K562 (cell line): Measurements from ENCODE around the gene TTLL9. TPM values are rescaled to one million over a fixed set of nuclear protein-coding genes. Genes with fewer than 3 reads are reported as not detected.

Experiments used
- ATAC-seq: fragments of 200-7000 bp; cut with Tn5 transposase; 3 replicates; pipeline ENCODE4 v1.9.1; 2020; ENCODE audit warnings: moderate library complexity
- BruUV-seq: library from RNA; stranded (reverse); fragments of 400-500 nt; replicated peaks from 2 replicates; lab custom pipeline; 2021; lab: Mats Ljungman, UMichigan
- CTCF ChIA-PET: fragments of 300-600 bp; formaldehyde crosslinking; extraction: SDS; loops from one replicate; lab custom pipeline; 2021; ENCODE audit warnings: low intra/inter-chr PET ratio; lab: Yijun Ruan, JAX
- POLR2A ChIA-PET: fragments of 300-600, 350-650 bp; sonication (Branson Sonifier 250); formaldehyde crosslinking; extraction: SDS; loops from one replicate; lab custom pipeline; 2021; ENCODE audit warnings: antibody characterized with exemption, inconsistent platforms; lab: Yijun Ruan, JAX
- DNase-seq, 4 experiments: peaks; one replicate each; pipeline versions ENCODE4 v3.0.0 to v3.0.0-alpha.2; 2011 to 2018; ENCODE audit warnings: low spot score in 3 of 4, mixed read lengths in 3 of 4; ENCODE audit errors: extremely low read depth in 1 of 4
- FAIRE-seq: peaks from 2 replicates; lab custom pipeline; 2011; peaks lifted over from hg19 to GRCh38; lab: Jason Lieb, UNC
- H2AFZ ChIP-seq: 2 replicates; pipeline ENCODE4 v1.6.0; 2011; ENCODE audit warnings: low read depth, low read length, control low read depth, inconsistent platforms
- H3K27ac ChIP-seq: fragments of 200-600 bp; 3 replicates; pipeline ENCODE4 v1.8.0; 2011; ENCODE audit warnings: low read depth, mild to moderate bottlenecking, control low read depth, inconsistent platforms, low read length, moderate library complexity, mixed read lengths; ENCODE audit errors: extremely low read depth
- H3K27me3 ChIP-seq, 2 experiments: fragments of 300-600 bp in 1 of 2; 2 replicates in 1 of 2; 3 replicates in 1 of 2; pipeline versions ENCODE4 v1.6.0 to v1.8.0; 2011; ENCODE audit warnings: inconsistent platforms in 2 of 2, low read length in 2 of 2, mild to moderate bottlenecking in 1 of 2, mixed read lengths in 1 of 2, moderate library complexity in 1 of 2; ENCODE audit not compliant: control insufficient read depth in 2 of 2, insufficient read depth in 2 of 2
- H3K36me3 ChIP-seq: fragments of 300-600 bp; 3 replicates; pipeline ENCODE4 v1.8.0; 2011; ENCODE audit warnings: mild to moderate bottlenecking, low read length, inconsistent platforms; ENCODE audit not compliant: control insufficient read depth, insufficient read depth
- H3K4me1 ChIP-seq, 2 experiments: fragments of 200-600 bp in 1 of 2; replicated peaks in 1 of 2; 2 replicates in 1 of 2; 3 replicates in 1 of 2; pipeline versions ENCODE4 v1.5.1 to v1.8.0; 2011; ENCODE audit warnings: inconsistent platforms in 2 of 2, low read length in 2 of 2, mild to moderate bottlenecking in 1 of 2, mixed read lengths in 1 of 2, moderate library complexity in 1 of 2; ENCODE audit not compliant: control insufficient read depth in 2 of 2, insufficient read depth in 2 of 2
- H3K4me2 ChIP-seq: 2 replicates; pipeline ENCODE4 v1.6.1; 2011; ENCODE audit warnings: low read length, control low read depth, inconsistent platforms, mixed read lengths; ENCODE audit not compliant: insufficient read depth
- H3K4me3 ChIP-seq: fragments of 200-600 bp; sonication (generic), shearing (Covaris generic); 2 replicates; pipeline ENCODE4 v1.5.1; 2016; ENCODE audit warnings: control low read depth, inconsistent platforms
- H3K79me2 ChIP-seq: fragments of 200-600 bp; 3 replicates; pipeline ENCODE4 v1.8.0; 2011; ENCODE audit warnings: low read length, inconsistent platforms; ENCODE audit not compliant: control insufficient read depth, insufficient read depth
- H3K9ac ChIP-seq, 2 experiments: 2 replicates each; pipeline versions ENCODE4 v1.6.0 to v1.6.1; 2011; ENCODE audit warnings: low read depth in 2 of 2, low read length in 2 of 2, control low read depth in 1 of 2, inconsistent platforms in 1 of 2, mild to moderate bottlenecking in 1 of 2, mixed read lengths in 1 of 2; ENCODE audit not compliant: insufficient read depth in 1 of 2
- H3K9me1 ChIP-seq: one replicate; pipeline ENCODE4 v1.6.0; 2011; ENCODE audit warnings: inconsistent platforms, mild to moderate bottlenecking, low read length, moderate library complexity; ENCODE audit not compliant: control insufficient read depth, insufficient read depth
- H3K9me3 ChIP-seq: replicated peaks from 2 replicates; pipeline ENCODE4 v1.5.1; 2011; ENCODE audit warnings: low read depth, low read length, inconsistent platforms; ENCODE audit not compliant: control insufficient read depth, insufficient read depth
- H4K20me1 ChIP-seq: replicated peaks from 2 replicates; pipeline ENCODE4 v1.6.1; 2011; ENCODE audit warnings: low read length, inconsistent platforms, mixed read lengths; ENCODE audit not compliant: control insufficient read depth, insufficient read depth
- ATF4 ChIP-seq: fragments of 450-650 bp; formaldehyde crosslinking; IDR thresholded peaks from 2 replicates; pipeline ENCODE4 v1.4.0; 2022; ENCODE audit warnings: mild to moderate bottlenecking, moderate library complexity
- HMG20B ChIP-seq: fragments of 250-450 bp; sonication (Bioruptor Pico); IDR thresholded peaks from 2 replicates; pipeline ENCODE4 v1.5.0; 2021; ENCODE audit warnings: mild to moderate bottlenecking
- PKNOX1 ChIP-seq: fragments of 450-650 bp; IDR thresholded peaks from 2 replicates; pipeline ENCODE4 v1.6.1; 2016
- WGBS: fragments of 100-300 bp; shearing (Covaris generic); methylation state at CpG from one replicate; pipeline ENCODE4 v1.1.6; 2016; ENCODE audit warnings: low coverage, mixed read lengths; ENCODE audit not compliant: insufficient coverage; ENCODE audit errors: missing lambda C conversion rate; 5-methylcytosine and 5-hydroxymethylcytosine counted together
- in situ Hi-C: fragments of 300-500 bp; cut with MboI; formaldehyde crosslinking; loops from 4 replicates; pipeline ENCODE4 v1.15.0; 2018; ENCODE audit warnings: inconsistent platforms, mixed read lengths
- intact Hi-C: fragments of 100-400 bp; cut with micrococcal nuclease; formaldehyde crosslinking; loops from 2 replicates; pipeline ENCODE4 v1.14.2; 2022
- polyA plus RNA-seq, 8 experiments: library from polyadenylated mRNA; depleted of rRNA in 4 of 8; stranded (reverse) in 5 of 8; unstranded in 3 of 8; fragments of >200 nt; fragmentation: Nextera tagmentation in 2 of 8; fragmentation: Illumina TruSeq in 1 of 8; extraction: Ambion mirVana in 2 of 8; extraction: Trizol in 1 of 8; gene quantifications; 2 replicates each; pipeline versions ENCODE4 v1.2.1 to v1.2.3, GENCODE V29; 2011 to 2014; ENCODE audit warnings: inconsistent platforms in 1 of 8, missing spikeins in 1 of 8
- total RNA-seq, 7 experiments: library from RNA; depleted of rRNA in 6 of 7; stranded (reverse); fragments of >200 nt in 6 of 7; fragmentation: Illumina TruSeq in 2 of 7; extraction: Trizol in 2 of 7; gene quantifications; 2 replicates each; pipeline versions ENCODE4 v1.2.1 to v1.2.3, GENCODE V29; 2011 to 2021; ENCODE audit warnings: low replicate concordance in 1 of 7
- TF ChIP-seq, protein P1 (sequence below): sonication (generic); formaldehyde crosslinking; IDR thresholded peaks from 2 replicates; pipeline ENCODE4 v1.8.1; 2023; ENCODE audit warnings: mild to moderate bottlenecking, missing genetic modification reagents

The TTLL9 gene
- total and polyA plus RNA-seq, 9 of the 15 experiments (the other 6 are each of a cell fraction or from before 2014, with no cell fraction given): 0.06 to 0.07 TPM; not detected in 7

- CTCF ChIA-PET: interaction anchor here (0.5 kb wide), 1 partner anchor 789 kb away, joined by 6 read pairs; no protein-coding TSS in a partner anchor
- no peaks in the 10 kb centered on the region for H3K36me3 ChIP-seq
- H3K27me3 ChIP-seq: peaks cover 4 to 41% of the 10 kb centered on the region in 2 experiments; a peak in 3 of 5 replicates
- POLR2A ChIA-PET: interaction anchor here (0.5 to 0.7 kb wide), 3 partner anchors 10 to 77 kb away, joined by 3 to 4 read pairs (median 3); no protein-coding TSS in a partner anchor
- WGBS: 14% methylated on average over 13 of the region's 13 CpGs
- peaks cover 5 to 12% of the 10 kb centered on the region in 2 experiments for H3K4me1 ChIP-seq
- no peaks in the 10 kb centered on the region for H3K79me2 ChIP-seq
- DNase-seq (no peak), FAIRE-seq (no peak), ATAC-seq (peak; percentile 38; the same call in 2 of the 3 replicates)
- peaks cover 23% of the 10 kb centered on the region for H4K20me1 ChIP-seq
- in situ Hi-C loops (no loop called here), intact Hi-C loops (no loop called here)
- H3K4me3 ChIP-seq: no peak overlapping the region
- H3K9ac ChIP-seq: no peak overlapping the region
- no peak overlapping the region for H3K4me2 ChIP-seq
- H3K9me1 ChIP-seq: peaks cover 3% of the 10 kb centered on the region
- BruUV-seq: no TSS peak
- H3K9me3 ChIP-seq: no peaks in the 10 kb centered on the region
- no peak overlapping the region for H3K27ac ChIP-seq
- TF ChIP-seq ATF4 (no peak), PKNOX1 (0 out of 2 replicates have a peak, but pooled peaks have one; percentile 9), HMG20B (no peak)
- TF ChIP-seq, protein P1, sequence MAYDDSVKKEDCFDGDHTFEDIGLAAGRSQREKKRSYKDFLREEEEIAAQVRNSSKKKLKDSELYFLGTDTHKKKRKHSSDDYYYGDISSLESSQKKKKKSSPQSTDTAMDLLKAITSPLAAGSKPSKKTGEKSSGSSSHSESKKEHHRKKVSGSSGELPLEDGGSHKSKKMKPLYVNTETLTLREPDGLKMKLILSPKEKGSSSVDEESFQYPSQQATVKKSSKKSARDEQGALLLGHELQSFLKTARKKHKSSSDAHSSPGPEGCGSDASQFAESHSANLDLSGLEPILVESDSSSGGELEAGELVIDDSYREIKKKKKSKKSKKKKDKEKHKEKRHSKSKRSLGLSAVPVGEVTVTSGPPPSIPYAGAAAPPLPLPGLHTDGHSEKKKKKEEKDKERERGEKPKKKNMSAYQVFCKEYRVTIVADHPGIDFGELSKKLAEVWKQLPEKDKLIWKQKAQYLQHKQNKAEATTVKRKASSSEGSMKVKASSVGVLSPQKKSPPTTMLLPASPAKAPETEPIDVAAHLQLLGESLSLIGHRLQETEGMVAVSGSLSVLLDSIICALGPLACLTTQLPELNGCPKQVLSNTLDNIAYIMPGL: no peak
- H2AFZ ChIP-seq: no peak overlapping the region
Observed at GRCh38 chr20:31923388-31924331, 53.2 kb downstream of the TTLL9 start.
